Ishikawa (cell line): ENCODE measurements around the gene BOD1L2.

Experiments used
- EGR1 ChIP-seq: IDR thresholded peaks from 2 replicates; pipeline ENCODE4 v1.6.1; 2012
- EP300 ChIP-seq: IDR thresholded peaks from 2 replicates; pipeline ENCODE4 v1.6.1; 2012; ENCODE audit warnings: borderline replicate concordance
- FOXM1 ChIP-seq: IDR thresholded peaks from 2 replicates; pipeline ENCODE4 v1.6.1; 2012; ENCODE audit warnings: low read depth, borderline replicate concordance
- MAX ChIP-seq: IDR thresholded peaks from 2 replicates; pipeline ENCODE4 v1.6.1; 2012
- NFIC ChIP-seq: IDR thresholded peaks from 2 replicates; pipeline ENCODE4 v1.6.1; 2012
- RAD21 ChIP-seq: IDR thresholded peaks from 2 replicates; pipeline ENCODE4 v1.6.1; 2012; ENCODE audit warnings: low read depth
- TAF1 ChIP-seq: IDR thresholded peaks from 2 replicates; pipeline ENCODE4 v1.6.1; 2012; ENCODE audit warnings: low read depth, mild to moderate bottlenecking
- TEAD4 ChIP-seq: IDR thresholded peaks from 2 replicates; pipeline ENCODE4 v1.6.1; 2012
- USF1 ChIP-seq: IDR thresholded peaks from 2 replicates; pipeline ENCODE4 v1.6.1; 2012
- YY1 ChIP-seq: IDR thresholded peaks from 2 replicates; pipeline ENCODE4 v1.6.1; 2012; ENCODE audit warnings: low read depth
- TF ChIP-seq, protein P1 (sequence below): IDR thresholded peaks from 2 replicates; pipeline ENCODE4 v1.6.1; 2012; ENCODE audit warnings: low read depth, mild to moderate bottlenecking

DNA sequence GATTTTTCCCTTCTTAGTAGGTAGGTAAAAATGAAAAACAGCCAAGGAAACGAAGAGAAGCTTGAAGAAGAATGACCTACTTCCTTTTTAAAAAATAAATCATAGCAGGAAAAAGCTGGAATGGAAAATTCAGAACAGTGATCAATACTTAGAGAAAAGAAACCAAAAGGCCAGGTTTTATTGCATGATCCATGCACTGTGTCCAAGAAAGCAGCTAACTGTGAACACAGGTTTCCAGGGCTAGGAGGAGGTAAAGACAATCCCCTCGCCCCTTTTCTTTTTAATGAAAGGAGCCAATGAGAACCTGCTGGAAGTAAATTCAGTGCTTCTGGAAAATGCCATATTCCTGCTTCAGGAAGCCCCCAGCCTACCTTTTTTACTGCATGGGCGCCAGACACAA is 47.2 kb downstream of the BOD1L2 start:
- no peak for TF ChIP-seq NFIC
- TF ChIP-seq, protein P1, sequence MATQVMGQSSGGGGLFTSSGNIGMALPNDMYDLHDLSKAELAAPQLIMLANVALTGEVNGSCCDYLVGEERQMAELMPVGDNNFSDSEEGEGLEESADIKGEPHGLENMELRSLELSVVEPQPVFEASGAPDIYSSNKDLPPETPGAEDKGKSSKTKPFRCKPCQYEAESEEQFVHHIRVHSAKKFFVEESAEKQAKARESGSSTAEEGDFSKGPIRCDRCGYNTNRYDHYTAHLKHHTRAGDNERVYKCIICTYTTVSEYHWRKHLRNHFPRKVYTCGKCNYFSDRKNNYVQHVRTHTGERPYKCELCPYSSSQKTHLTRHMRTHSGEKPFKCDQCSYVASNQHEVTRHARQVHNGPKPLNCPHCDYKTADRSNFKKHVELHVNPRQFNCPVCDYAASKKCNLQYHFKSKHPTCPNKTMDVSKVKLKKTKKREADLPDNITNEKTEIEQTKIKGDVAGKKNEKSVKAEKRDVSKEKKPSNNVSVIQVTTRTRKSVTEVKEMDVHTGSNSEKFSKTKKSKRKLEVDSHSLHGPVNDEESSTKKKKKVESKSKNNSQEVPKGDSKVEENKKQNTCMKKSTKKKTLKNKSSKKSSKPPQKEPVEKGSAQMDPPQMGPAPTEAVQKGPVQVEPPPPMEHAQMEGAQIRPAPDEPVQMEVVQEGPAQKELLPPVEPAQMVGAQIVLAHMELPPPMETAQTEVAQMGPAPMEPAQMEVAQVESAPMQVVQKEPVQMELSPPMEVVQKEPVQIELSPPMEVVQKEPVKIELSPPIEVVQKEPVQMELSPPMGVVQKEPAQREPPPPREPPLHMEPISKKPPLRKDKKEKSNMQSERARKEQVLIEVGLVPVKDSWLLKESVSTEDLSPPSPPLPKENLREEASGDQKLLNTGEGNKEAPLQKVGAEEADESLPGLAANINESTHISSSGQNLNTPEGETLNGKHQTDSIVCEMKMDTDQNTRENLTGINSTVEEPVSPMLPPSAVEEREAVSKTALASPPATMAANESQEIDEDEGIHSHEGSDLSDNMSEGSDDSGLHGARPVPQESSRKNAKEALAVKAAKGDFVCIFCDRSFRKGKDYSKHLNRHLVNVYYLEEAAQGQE = no peak
- TF ChIP-seq TEAD4 = no peak
- TF ChIP-seq TAF1 = no peak
- no peak for TF ChIP-seq YY1
- no peak for TF ChIP-seq RAD21
- TF ChIP-seq MAX = no peak
- TF ChIP-seq FOXM1 = no peak
- TF ChIP-seq EP300 = no peak
- no peak for TF ChIP-seq EGR1
- no peak for TF ChIP-seq USF1
